ENCODE results near the gene MOK. TPM values are rescaled to one million over a fixed set of nuclear protein-coding genes. Genes with fewer than 3 reads are reported as not detected.

Gene MOK
- total and polyA plus RNA-seq, 2 of the 4 experiments (the other 2 are of a cell fraction), result 16.8 to 48.5 TPM

DNA sequence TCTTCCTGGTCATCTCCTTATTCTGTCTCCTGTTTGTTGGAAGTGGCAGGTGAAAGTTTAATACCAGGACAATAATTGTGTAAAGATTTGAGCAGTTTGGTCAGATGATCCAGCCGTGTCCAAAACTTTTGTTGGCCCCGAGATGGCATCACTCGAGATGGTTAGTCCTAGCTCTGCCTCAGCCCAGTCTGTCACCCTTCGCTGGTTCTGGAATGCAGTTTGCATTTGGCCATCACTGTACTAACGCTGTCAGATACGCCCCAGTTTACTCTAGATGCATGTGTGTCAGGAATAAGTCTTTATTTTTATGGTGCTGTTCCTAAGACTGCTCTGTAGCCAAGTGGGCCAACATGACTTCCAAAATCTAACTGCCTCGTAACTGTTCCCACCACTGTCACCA lies 79.6 kb downstream of the MOK start:
- H3K23ac ChIP-seq (ENCODE audit: low read depth, low read length), result no peak overlapping the region
- H3K4me1 ChIP-seq (ENCODE audit: control insufficient read depth, insufficient read depth, low read length), result peaks cover 4% of the 10 kb centered on the region; the same call in 1 of the 2 replicates
- in situ Hi-C loops (cut with MboI; ENCODE audit: low sequenced_read_pairs), result no loop called here
- H2BK5ac ChIP-seq (ENCODE audit: low read depth, low read length, poor library complexity, severe bottlenecking), result no peak overlapping the region
- CTCF ChIA-PET, result no interaction called here
- H3K27me3 ChIP-seq (ENCODE audit: control insufficient read depth, insufficient read depth, low read length), result no peaks in the 10 kb centered on the region
- H3K4me2 ChIP-seq (ENCODE audit: low read depth, low read length), result no peak overlapping the region
- no peak overlapping the region for H3K4ac ChIP-seq (ENCODE audit: low read depth, low read length)
- peaks cover 15% of the 10 kb centered on the region; the same call in 1 of the 2 replicates for H3K9me1 ChIP-seq (ENCODE audit: insufficient read depth, low read length)
- H4K91ac ChIP-seq (ENCODE audit: insufficient read depth, low read depth, low read length), result no peak overlapping the region
- BruUV-seq (replicated peaks), result no TSS peak
- H3K56ac ChIP-seq (ENCODE audit: extremely low read depth, insufficient read depth, low read length), result no peak overlapping the region
- ATAC-seq (ENCODE audit: low read depth), result no peak
- H2AK5ac ChIP-seq (ENCODE audit: low read depth, low read length), result no peak overlapping the region
- H2AFZ ChIP-seq (replicated peaks; ENCODE audit: low read length, poor library complexity), result no peak overlapping the region
- TF ChIP-seq MAFK (IDR thresholded peaks at IDR 0.05; ENCODE audit: low read depth, low read length) (no peak), POLR2A (IDR thresholded peaks at IDR 0.05; ENCODE audit: low read depth, low read length) (no peak), FOS (IDR thresholded peaks at IDR 0.05; ENCODE audit: low read depth, low read length) (no peak), MXI1 (IDR thresholded peaks at IDR 0.05; ENCODE audit: borderline replicate concordance, low read depth, low read length) (no peak), RFX5 (IDR thresholded peaks at IDR 0.05; ENCODE audit: low read depth, low read length) (no peak), NFE2L2 (IDR thresholded peaks at IDR 0.05; ENCODE audit: low read depth, low read length) (no peak), BHLHE40 (IDR thresholded peaks at IDR 0.05; ENCODE audit: low read depth, low read length) (no peak), MAZ (IDR thresholded peaks at IDR 0.05; ENCODE audit: borderline replicate concordance, low read depth, low read length) (no peak), SMC3 (IDR thresholded peaks at IDR 0.05; ENCODE audit: low read depth, low read length) (no peak), RCOR1 (IDR thresholded peaks at IDR 0.05; ENCODE audit: insufficient replicate concordance, low read length) (no peak), CEBPB (IDR thresholded peaks at IDR 0.05; ENCODE audit: low read depth, low read length) (no peak), CHD1 (IDR thresholded peaks at IDR 0.05; ENCODE audit: low read depth, low read length) (no peak), RAD21 (IDR thresholded peaks at IDR 0.05; ENCODE audit: low read length) (no peak)
- TF ChIP-seq, protein P1, sequence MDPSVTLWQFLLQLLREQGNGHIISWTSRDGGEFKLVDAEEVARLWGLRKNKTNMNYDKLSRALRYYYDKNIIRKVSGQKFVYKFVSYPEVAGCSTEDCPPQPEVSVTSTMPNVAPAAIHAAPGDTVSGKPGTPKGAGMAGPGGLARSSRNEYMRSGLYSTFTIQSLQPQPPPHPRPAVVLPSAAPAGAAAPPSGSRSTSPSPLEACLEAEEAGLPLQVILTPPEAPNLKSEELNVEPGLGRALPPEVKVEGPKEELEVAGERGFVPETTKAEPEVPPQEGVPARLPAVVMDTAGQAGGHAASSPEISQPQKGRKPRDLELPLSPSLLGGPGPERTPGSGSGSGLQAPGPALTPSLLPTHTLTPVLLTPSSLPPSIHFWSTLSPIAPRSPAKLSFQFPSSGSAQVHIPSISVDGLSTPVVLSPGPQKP (IDR thresholded peaks at IDR 0.05; ENCODE audit: borderline replicate concordance, low read depth, low read length), result no peak
- TF ChIP-seq, protein P2, sequence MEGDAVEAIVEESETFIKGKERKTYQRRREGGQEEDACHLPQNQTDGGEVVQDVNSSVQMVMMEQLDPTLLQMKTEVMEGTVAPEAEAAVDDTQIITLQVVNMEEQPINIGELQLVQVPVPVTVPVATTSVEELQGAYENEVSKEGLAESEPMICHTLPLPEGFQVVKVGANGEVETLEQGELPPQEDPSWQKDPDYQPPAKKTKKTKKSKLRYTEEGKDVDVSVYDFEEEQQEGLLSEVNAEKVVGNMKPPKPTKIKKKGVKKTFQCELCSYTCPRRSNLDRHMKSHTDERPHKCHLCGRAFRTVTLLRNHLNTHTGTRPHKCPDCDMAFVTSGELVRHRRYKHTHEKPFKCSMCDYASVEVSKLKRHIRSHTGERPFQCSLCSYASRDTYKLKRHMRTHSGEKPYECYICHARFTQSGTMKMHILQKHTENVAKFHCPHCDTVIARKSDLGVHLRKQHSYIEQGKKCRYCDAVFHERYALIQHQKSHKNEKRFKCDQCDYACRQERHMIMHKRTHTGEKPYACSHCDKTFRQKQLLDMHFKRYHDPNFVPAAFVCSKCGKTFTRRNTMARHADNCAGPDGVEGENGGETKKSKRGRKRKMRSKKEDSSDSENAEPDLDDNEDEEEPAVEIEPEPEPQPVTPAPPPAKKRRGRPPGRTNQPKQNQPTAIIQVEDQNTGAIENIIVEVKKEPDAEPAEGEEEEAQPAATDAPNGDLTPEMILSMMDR (conservative IDR thresholded peaks at IDR 0.05; ENCODE audit: low read depth, low read length), result no peak
- TF ChIP-seq, protein P3, sequence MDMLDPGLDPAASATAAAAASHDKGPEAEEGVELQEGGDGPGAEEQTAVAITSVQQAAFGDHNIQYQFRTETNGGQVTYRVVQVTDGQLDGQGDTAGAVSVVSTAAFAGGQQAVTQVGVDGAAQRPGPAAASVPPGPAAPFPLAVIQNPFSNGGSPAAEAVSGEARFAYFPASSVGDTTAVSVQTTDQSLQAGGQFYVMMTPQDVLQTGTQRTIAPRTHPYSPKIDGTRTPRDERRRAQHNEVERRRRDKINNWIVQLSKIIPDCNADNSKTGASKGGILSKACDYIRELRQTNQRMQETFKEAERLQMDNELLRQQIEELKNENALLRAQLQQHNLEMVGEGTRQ (IDR thresholded peaks at IDR 0.05; ENCODE audit: low read depth, low read length), result no peak
- H2BK15ac ChIP-seq (ENCODE audit: low read depth, low read length), result no peak overlapping the region
- H3K27ac ChIP-seq (ENCODE audit: insufficient read depth, low read length), result no peak overlapping the region
- dilution Hi-C loops (cut with HindIII; ENCODE audit: low sequenced_read_pairs, unreplicated experiment), result no loop called here
- no peak overlapping the region for H3K4me3 ChIP-seq (ENCODE audit: insufficient read depth, low read depth, low read length)
- H2BK20ac ChIP-seq (ENCODE audit: low read depth, low read length), result no peak overlapping the region
- H4K20me1 ChIP-seq (ENCODE audit: insufficient read depth, low read length), result no peaks in the 10 kb centered on the region
- POLR2A ChIA-PET (ENCODE audit: unreplicated experiment), result no interaction called here
- H3K79me1 ChIP-seq (ENCODE audit: low read depth in 1 of 2, low read length in 2 of 2), result peaks cover 0 to 19% of the 10 kb centered on the region in 2 experiments; a peak in 2 of 4 replicates
- no peak overlapping the region for H2AK9ac ChIP-seq (replicated peaks; ENCODE audit: low read depth, low read length, poor library complexity)
- peaks cover 11% of the 10 kb centered on the region for H3K36me3 ChIP-seq (ENCODE audit: control insufficient read depth, insufficient read depth, low read length)
- no peak overlapping the region for H3K14ac ChIP-seq (replicated peaks; ENCODE audit: low read depth, low read length)
- H3K9ac ChIP-seq (ENCODE audit: low read depth, low read length), result no peak overlapping the region
- H3K9me3 ChIP-seq (ENCODE audit: control insufficient read depth, insufficient read depth, low read length), result no peaks in the 10 kb centered on the region
- DNase-seq, result no peak
- 92% methylated on average over 6 of the region's 7 CpGs; no CpG with 5 or more reads in 1 of the 2 experiments for WGBS, 2 experiments (ENCODE audit: extremely low coverage in 2 of 2, insufficient read length in 1 of 2)
- H3K18ac ChIP-seq (ENCODE audit: low read depth, low read length), result no peak overlapping the region
- intact Hi-C loops (cut with micrococcal nuclease), result no loop called here
- H4K5ac ChIP-seq (ENCODE audit: low read depth, low read length), result no peak overlapping the region
- H2BK120ac ChIP-seq (ENCODE audit: low read depth, low read length), result no peak overlapping the region
- no peak overlapping the region for H4K8ac ChIP-seq (ENCODE audit: low read depth in 2 of 2, low read length in 2 of 2)
